Measurements from ENCODE around the gene FIGN. TPM values are rescaled to one million over a fixed set of nuclear protein-coding genes. Genes with fewer than 3 reads are reported as not detected.

FIGN gene
- total and polyA plus RNA-seq, 2 of the 4 experiments (the other 2 are of a cell fraction): 0.77 to 0.90 TPM

DNA sequence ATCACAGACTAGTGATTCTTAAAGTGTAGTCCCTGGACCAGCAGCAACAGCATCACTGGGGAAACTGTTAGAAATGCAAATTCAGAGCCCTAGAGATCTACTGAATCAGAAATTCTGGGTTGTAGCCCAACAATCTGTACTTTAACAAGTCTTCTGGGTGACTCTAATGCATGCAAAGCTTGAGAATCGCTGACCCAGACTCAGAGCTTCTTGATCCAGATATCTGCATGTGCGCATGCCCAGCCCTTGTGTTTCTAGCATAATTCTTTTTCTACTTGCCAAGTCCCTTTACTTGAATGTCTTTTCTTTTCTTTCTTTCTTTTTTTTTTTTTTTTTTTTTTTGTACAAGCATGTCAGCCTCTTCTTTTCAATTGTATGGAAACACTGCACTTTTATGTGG is 60.4 kb downstream of the FIGN start:
- Histone ChIP-seq H2BK120ac (ENCODE audit: low read depth, low read length) (no peak overlapping the region), H2AFZ (replicated peaks; ENCODE audit: low read length, poor library complexity) (no peak overlapping the region), H3K4me3 (ENCODE audit: insufficient read depth, low read depth, low read length) (no peak overlapping the region), H2BK5ac (ENCODE audit: low read depth, low read length, poor library complexity, severe bottlenecking) (no peak overlapping the region), H3K27me3 (ENCODE audit: control insufficient read depth, insufficient read depth, low read length) (no peaks in the 10 kb centered on the region), H3K18ac (ENCODE audit: low read depth, low read length) (no peak overlapping the region), H3K4me2 (ENCODE audit: low read depth, low read length) (no peak overlapping the region), H3K9me1 (ENCODE audit: insufficient read depth, low read length) (no peaks in the 10 kb centered on the region), H3K9me3 (ENCODE audit: control insufficient read depth, insufficient read depth, low read length) (no peaks in the 10 kb centered on the region), H3K14ac (replicated peaks; ENCODE audit: low read depth, low read length) (no peak overlapping the region), H4K20me1 (ENCODE audit: insufficient read depth, low read length) (no peaks in the 10 kb centered on the region), H3K56ac (ENCODE audit: extremely low read depth, insufficient read depth, low read length) (no peak overlapping the region), H2AK5ac (ENCODE audit: low read depth, low read length) (no peak overlapping the region), H3K9ac (ENCODE audit: low read depth, low read length) (no peak overlapping the region), H4K5ac (ENCODE audit: low read depth, low read length) (no peak overlapping the region), H3K36me3 (ENCODE audit: control insufficient read depth, insufficient read depth, low read length) (no peaks in the 10 kb centered on the region), H3K23ac (ENCODE audit: low read depth, low read length) (no peak overlapping the region), H3K79me1 (ENCODE audit: low read depth in 1 of 2, low read length in 2 of 2) (no peaks in the 10 kb centered on the region), H4K91ac (ENCODE audit: insufficient read depth, low read depth, low read length) (no peak overlapping the region), H3K4me1 (ENCODE audit: control insufficient read depth, insufficient read depth, low read length) (no peaks in the 10 kb centered on the region), H3K4ac (ENCODE audit: low read depth, low read length) (no peak overlapping the region), H2BK20ac (ENCODE audit: low read depth, low read length) (no peak overlapping the region), H2AK9ac (replicated peaks; ENCODE audit: low read depth, low read length, poor library complexity) (no peak overlapping the region), H4K8ac (ENCODE audit: low read depth in 2 of 2, low read length in 2 of 2) (no peak overlapping the region), H2BK15ac (ENCODE audit: low read depth, low read length) (no peak overlapping the region), H3K27ac (ENCODE audit: insufficient read depth, low read length) (no peak overlapping the region)
- DNase-seq (no peak), ATAC-seq (ENCODE audit: low read depth) (no peak)
- no CpG with 5 or more reads among the region's 2 CpGs for WGBS, 2 experiments (ENCODE audit: extremely low coverage in 2 of 2, insufficient read length in 1 of 2)
- TF ChIP-seq, protein P1, sequence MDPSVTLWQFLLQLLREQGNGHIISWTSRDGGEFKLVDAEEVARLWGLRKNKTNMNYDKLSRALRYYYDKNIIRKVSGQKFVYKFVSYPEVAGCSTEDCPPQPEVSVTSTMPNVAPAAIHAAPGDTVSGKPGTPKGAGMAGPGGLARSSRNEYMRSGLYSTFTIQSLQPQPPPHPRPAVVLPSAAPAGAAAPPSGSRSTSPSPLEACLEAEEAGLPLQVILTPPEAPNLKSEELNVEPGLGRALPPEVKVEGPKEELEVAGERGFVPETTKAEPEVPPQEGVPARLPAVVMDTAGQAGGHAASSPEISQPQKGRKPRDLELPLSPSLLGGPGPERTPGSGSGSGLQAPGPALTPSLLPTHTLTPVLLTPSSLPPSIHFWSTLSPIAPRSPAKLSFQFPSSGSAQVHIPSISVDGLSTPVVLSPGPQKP (IDR thresholded peaks at IDR 0.05; ENCODE audit: borderline replicate concordance, low read depth, low read length): no peak
- TF ChIP-seq, protein P2, sequence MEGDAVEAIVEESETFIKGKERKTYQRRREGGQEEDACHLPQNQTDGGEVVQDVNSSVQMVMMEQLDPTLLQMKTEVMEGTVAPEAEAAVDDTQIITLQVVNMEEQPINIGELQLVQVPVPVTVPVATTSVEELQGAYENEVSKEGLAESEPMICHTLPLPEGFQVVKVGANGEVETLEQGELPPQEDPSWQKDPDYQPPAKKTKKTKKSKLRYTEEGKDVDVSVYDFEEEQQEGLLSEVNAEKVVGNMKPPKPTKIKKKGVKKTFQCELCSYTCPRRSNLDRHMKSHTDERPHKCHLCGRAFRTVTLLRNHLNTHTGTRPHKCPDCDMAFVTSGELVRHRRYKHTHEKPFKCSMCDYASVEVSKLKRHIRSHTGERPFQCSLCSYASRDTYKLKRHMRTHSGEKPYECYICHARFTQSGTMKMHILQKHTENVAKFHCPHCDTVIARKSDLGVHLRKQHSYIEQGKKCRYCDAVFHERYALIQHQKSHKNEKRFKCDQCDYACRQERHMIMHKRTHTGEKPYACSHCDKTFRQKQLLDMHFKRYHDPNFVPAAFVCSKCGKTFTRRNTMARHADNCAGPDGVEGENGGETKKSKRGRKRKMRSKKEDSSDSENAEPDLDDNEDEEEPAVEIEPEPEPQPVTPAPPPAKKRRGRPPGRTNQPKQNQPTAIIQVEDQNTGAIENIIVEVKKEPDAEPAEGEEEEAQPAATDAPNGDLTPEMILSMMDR (conservative IDR thresholded peaks at IDR 0.05; ENCODE audit: low read depth, low read length): no peak
- TF ChIP-seq RCOR1 (IDR thresholded peaks at IDR 0.05; ENCODE audit: insufficient replicate concordance, low read length) (no peak), FOS (IDR thresholded peaks at IDR 0.05; ENCODE audit: low read depth, low read length) (no peak), CEBPB (IDR thresholded peaks at IDR 0.05; ENCODE audit: low read depth, low read length) (no peak), POLR2A (IDR thresholded peaks at IDR 0.05; ENCODE audit: low read depth, low read length) (no peak)
- TF ChIP-seq, protein P3, sequence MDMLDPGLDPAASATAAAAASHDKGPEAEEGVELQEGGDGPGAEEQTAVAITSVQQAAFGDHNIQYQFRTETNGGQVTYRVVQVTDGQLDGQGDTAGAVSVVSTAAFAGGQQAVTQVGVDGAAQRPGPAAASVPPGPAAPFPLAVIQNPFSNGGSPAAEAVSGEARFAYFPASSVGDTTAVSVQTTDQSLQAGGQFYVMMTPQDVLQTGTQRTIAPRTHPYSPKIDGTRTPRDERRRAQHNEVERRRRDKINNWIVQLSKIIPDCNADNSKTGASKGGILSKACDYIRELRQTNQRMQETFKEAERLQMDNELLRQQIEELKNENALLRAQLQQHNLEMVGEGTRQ (IDR thresholded peaks at IDR 0.05; ENCODE audit: low read depth, low read length): no peak
- intact Hi-C loops (cut with micrococcal nuclease) (no loop called here), dilution Hi-C loops (cut with HindIII; ENCODE audit: low sequenced_read_pairs, unreplicated experiment) (no loop called here), in situ Hi-C loops (cut with MboI; ENCODE audit: low sequenced_read_pairs) (no loop called here)
- ChIA-PET CTCF (no interaction called here), POLR2A (ENCODE audit: unreplicated experiment) (no interaction called here)
- no TSS peak for BruUV-seq (replicated peaks)

Data from IMR-90 (cell line).